Neutrophil (primary cell): ENCODE measurements around the gene CAMK1.

Experiments used
- H3K27ac ChIP-seq: fragments of 200-600 bp; sonication (generic); 2 replicates; pipeline ENCODE4 v1.5.1; 2016; ENCODE audit warnings: mild to moderate bottlenecking, moderate library complexity
- H3K27me3 ChIP-seq: fragments of 200-600 bp; sonication (generic); 2 replicates; pipeline ENCODE4 v1.6.0; 2016; ENCODE audit warnings: mild to moderate bottlenecking
- H3K36me3 ChIP-seq: fragments of 200-600 bp; sonication (generic); 2 replicates; pipeline ENCODE4 v1.5.1; 2017
- H3K4me1 ChIP-seq, 2 experiments: fragments of 200-600 bp in 1 of 2; sonication (generic) in 1 of 2; 1 replicate in 1 of 2; 2 replicates in 1 of 2; pipeline versions ENCODE4 v1.5.1 to v1.6.1; 2013 to 2016; ENCODE audit warnings: low read depth in 1 of 2, low read length in 1 of 2, mild to moderate bottlenecking in 1 of 2, moderate library complexity in 1 of 2; ENCODE audit not compliant: control insufficient read depth in 1 of 2, insufficient read depth in 1 of 2
- H3K4me3 ChIP-seq, 2 experiments: fragments of 200-600 bp in 1 of 2; sonication (generic) in 1 of 2; 1 replicate in 1 of 2; 2 replicates in 1 of 2; pipeline ENCODE4 v1.5.1; 2013 to 2016; ENCODE audit warnings: low read depth in 1 of 2, low read length in 1 of 2, mild to moderate bottlenecking in 1 of 2, moderate library complexity in 1 of 2
- H3K9me3 ChIP-seq: fragments of 200-600 bp; sonication (generic); 2 replicates; pipeline ENCODE4 v1.5.1; 2016
- TF ChIP-seq, protein P1 (sequence below): fragments of 200-600 bp; sonication (generic); IDR thresholded peaks from 2 replicates; pipeline ENCODE4 v1.5.1; 2016; ENCODE audit warnings: antibody characterized with exemption

Gene CAMK1

DNA sequence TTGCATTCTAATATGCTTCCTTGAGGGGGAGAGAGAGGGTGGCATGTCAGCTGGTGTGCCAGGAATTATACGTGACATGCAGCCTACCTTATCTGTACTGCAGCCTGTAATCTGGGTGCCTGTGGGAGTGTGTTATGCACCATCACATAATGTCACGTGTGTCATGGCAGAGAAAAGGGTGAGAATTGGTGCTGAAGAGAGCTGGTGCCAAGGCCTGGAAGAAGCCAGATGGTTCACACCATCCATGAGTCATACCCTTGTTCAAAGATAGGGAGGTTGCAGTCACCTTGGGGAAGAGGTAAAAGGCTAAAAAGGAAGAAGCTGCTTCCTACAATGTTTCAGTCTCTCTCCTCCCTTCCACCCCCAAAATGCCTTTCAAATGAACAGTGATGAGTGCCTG lies 32.9 kb downstream of the CAMK1 start:
- Histone ChIP-seq H3K4me1 (peaks cover 13 to 19% of the 10 kb centered on the region in 2 experiments), H3K9me3 (no peaks in the 10 kb centered on the region), H3K27me3 (no peaks in the 10 kb centered on the region), H3K4me3 (no peak overlapping the region), H3K36me3 (peaks cover 75% of the 10 kb centered on the region), H3K27ac (no peak overlapping the region)
- TF ChIP-seq, protein P1, sequence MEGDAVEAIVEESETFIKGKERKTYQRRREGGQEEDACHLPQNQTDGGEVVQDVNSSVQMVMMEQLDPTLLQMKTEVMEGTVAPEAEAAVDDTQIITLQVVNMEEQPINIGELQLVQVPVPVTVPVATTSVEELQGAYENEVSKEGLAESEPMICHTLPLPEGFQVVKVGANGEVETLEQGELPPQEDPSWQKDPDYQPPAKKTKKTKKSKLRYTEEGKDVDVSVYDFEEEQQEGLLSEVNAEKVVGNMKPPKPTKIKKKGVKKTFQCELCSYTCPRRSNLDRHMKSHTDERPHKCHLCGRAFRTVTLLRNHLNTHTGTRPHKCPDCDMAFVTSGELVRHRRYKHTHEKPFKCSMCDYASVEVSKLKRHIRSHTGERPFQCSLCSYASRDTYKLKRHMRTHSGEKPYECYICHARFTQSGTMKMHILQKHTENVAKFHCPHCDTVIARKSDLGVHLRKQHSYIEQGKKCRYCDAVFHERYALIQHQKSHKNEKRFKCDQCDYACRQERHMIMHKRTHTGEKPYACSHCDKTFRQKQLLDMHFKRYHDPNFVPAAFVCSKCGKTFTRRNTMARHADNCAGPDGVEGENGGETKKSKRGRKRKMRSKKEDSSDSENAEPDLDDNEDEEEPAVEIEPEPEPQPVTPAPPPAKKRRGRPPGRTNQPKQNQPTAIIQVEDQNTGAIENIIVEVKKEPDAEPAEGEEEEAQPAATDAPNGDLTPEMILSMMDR: no peak

DNA sequence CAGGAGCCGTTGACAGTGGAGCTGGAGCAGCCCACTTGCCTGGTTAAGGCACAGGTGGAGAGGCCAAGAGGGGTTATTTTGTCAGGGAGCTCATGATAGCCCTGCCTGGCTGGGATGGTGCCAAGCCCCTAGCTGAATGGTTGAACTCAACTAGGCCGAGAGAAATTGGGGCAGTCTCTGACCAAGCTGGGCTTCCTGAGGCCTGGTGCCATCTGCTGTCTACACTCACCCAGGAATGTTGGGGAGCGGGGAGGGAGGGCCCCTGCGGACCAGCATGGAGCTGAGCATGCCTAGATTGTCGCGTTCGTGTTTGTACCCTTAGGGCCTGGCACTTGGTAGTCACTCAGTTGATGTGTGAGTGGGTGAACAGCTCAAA lies 37.0 kb downstream of the CAMK1 start:
- TF ChIP-seq, protein P1: no peak
- H3K27me3 ChIP-seq: no peaks in the 10 kb centered on the region
- H3K4me1 ChIP-seq: peaks cover 19 to 25% of the 10 kb centered on the region in 2 experiments
- no peaks in the 10 kb centered on the region for H3K9me3 ChIP-seq
- peak overlapping the region; percentile 98 for H3K27ac ChIP-seq
- H3K36me3 ChIP-seq: peaks cover 34% of the 10 kb centered on the region
- H3K4me3 ChIP-seq: peak overlapping the region; percentile 91 to 98

DNA sequence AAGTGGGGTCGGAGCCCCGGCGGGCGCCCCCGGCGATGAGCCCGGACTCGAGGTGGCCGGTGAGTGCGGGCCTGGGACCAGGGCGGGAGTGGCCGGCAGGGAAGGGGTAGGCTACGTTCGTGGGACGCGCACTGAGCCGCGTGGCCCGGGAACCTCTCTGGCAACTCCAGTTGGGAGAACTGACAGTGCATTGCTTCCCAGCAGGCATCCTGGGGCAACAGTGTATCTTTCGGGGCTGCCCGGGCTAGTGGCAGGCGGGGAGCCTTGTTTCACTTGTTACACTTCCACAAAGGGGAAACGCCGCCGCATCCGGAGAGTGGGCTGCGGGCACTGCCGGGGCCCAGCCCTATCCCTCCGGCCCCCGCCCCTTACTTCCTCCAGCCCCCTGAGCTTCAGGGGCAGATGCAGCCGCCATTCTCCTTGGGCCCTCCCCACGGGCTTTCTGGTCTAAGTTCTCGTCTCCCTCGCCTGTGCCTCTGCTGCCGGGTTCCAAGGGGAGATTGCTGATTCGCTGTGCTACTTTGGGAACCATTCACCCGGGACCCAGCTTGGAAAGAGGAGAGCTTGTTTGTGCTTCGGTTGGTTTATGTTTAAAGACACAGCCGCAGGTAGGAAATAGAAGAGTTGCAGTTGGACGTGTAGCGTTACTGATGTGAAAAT lies 37.5 kb downstream of the CAMK1 start:
- H3K4me3 ChIP-seq: peak overlapping the region; percentile 91 to 98
- H3K36me3 ChIP-seq: peaks cover 28% of the 10 kb centered on the region
- H3K27me3 ChIP-seq: no peaks in the 10 kb centered on the region
- H3K9me3 ChIP-seq: no peaks in the 10 kb centered on the region
- H3K4me1 ChIP-seq: peaks cover 21 to 25% of the 10 kb centered on the region in 2 experiments
- H3K27ac ChIP-seq: peak overlapping the region; percentile 98
- TF ChIP-seq, protein P1: no peak

DNA sequence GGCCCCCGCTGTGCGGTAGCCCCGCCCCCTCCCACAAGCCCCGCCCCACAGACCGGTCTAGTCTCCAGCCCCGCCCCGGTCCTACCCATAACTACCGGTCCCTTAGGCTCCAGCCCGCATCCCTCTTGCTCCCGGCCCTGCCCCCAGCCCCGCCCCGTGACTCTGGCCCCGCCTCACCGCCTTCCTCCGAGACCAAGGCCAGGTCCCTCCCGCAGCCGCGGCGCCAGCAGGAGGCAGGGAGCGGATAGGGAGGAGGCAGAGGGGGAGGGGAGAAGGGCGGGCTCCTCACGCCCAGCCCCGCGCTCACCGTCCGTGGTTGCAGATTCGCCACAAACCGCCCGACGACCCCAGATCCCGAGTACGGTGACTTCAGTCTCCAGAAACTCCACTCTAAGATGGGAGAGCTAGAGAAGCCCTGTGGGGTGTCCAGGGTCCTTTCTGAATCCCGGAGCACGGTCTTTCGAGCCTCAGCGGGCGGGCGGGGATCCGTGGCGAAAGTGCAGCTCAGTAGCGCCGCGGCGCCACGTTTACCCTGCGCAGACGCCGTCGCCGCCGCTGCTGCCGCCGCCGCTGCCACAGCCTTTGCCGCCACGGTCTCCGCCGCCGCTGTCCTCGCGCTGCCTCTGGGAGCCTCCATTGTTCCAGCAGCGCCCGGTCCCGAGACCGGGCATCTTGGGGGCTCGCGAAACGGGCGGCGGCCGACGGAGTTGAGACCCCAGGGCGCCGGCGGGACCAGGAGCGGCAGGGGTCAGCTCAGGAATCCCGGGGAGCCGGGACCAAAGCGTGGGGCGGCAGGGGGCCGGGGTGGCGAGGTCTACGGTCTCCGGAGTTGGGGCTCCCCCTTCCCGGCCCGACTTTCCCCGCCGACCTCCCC lies 38.3 kb downstream of the CAMK1 start, which contains the start of gene BRPF1:
TSS of gene BRPF1 (plus strand) at position 530 of the 874 bp plus-strand sequence. CDS start 2,406 bp downstream, outside the sequence.
- Histone ChIP-seq H3K36me3 (peaks cover 21% of the 10 kb centered on the region), H3K4me1 (peaks cover 27 to 32% of the 10 kb centered on the region in 2 experiments), H3K9me3 (no peaks in the 10 kb centered on the region), H3K4me3 (peak within 1 kb of the TSS; percentile 91 to 98), H3K27me3 (no peaks in the 10 kb centered on the region), H3K27ac (peak within 1 kb of the TSS; percentile 98)
- TF ChIP-seq, protein P1: peak; percentile 69

DNA sequence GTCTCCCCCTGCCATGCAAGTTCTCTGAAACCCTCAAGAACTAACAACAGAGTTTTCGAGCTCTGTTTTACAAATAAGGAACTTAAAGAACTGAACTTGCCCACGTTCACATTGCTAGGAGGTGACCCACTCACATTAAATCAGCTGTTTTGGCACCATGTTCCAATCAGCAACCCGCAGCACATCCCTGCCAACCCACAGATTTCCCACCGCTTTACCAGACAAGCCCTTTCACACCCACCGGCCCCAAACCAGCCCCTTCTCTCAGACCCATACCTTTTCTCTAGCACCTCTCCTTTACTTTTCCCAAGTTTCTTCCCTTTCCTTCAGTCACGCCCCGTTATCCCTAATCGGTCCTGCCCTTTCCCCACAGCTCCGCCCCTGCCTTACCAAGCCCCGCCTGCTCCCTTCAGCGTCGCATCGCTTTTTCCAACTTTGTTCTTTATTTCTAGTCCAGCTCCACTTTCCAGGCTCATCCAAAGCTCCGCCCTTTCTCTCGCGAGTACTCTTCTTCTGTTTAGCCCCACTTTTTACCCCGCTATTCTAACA lies 39.0 kb downstream of the CAMK1 start:
- H3K4me3 ChIP-seq: peak overlapping the region; percentile 91 to 98
- H3K4me1 ChIP-seq: peaks cover 27 to 32% of the 10 kb centered on the region in 2 experiments
- H3K27me3 ChIP-seq: no peaks in the 10 kb centered on the region
- H3K36me3 ChIP-seq: peaks cover 16% of the 10 kb centered on the region
- no peaks in the 10 kb centered on the region for H3K9me3 ChIP-seq
- TF ChIP-seq, protein P1: no peak
- H3K27ac ChIP-seq: peak overlapping the region; percentile 98
